Jurkat, Clone E6-1 (cell line): ENCODE results near the gene PARP1.

Source experiments
- DNase-seq: peaks from one replicate; pipeline ENCODE4 v3.0.0-alpha.2; 2011; ENCODE audit warnings: low read depth, low spot score
- H3K4me3 ChIP-seq: 2 replicates; pipeline ENCODE4 v1.5.1; 2011; ENCODE audit warnings: mild to moderate bottlenecking, low read length, control low read depth, moderate library complexity

Gene PARP1

GRCh38 chr1:226388131-226388530 lies 19.8 kb downstream of the PARP1 start:
- H3K4me3 ChIP-seq: no peak overlapping the region
- no peak for DNase-seq

DNA sequence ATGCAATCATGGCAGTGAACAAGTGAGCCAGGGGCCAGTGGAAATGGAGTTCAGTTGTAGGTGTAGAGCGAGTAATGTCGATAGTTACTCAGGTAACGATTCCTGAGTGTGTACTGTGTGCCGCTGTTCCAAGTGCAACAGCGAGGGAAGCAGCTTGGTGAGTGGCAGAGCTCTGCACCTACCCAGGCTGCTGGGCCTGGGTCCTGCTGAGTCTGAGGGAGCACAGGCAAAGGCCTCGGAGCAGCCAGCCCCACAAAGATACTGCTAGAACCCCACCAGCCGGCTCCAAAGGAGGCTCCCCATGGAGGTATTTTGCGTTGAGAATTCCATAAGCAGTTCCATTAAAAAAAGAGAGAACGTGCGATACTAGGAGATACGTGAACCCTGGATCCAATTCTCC lies 23.2 kb downstream of the PARP1 start:
- no peak for DNase-seq
- H3K4me3 ChIP-seq: no peak overlapping the region

- no peak overlapping the region for H3K4me3 ChIP-seq
- no peak for DNase-seq
Observed at GRCh38 chr1:226384040-226384439, 23.9 kb downstream of the PARP1 start.

DNA sequence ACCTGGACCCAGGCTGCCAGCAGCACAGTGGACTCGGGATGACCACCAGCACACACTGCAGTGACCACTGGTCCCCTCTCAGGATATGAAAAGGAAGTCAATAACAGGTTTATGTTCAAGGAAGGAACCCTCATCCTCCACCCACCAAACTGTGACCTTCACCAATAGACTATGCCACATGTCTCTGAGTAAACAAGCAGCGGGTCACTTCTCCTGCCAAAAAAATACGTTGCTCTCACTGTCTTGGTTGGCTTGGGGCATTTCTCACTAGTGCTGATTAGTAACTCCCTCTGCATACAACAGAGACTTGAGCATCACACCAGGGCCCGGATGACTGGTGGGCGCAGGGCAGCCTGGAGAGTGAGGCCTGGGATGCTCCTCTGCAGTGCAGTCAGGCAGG lies 25.9 kb downstream of the PARP1 start:
- no peak overlapping the region for H3K4me3 ChIP-seq
- no peak for DNase-seq

GRCh38 chr1:226381226-226381998 lies 26.5 kb downstream of the PARP1 start:
- no peak overlapping the region for H3K4me3 ChIP-seq
- DNase-seq: no peak

GRCh38 chr1:226378071-226378470 lies 29.8 kb downstream of the PARP1 start:
- no peak overlapping the region for H3K4me3 ChIP-seq
- no peak for DNase-seq

GRCh38 chr1:226376300-226376699 lies 31.6 kb downstream of the PARP1 start:
- no peak overlapping the region for H3K4me3 ChIP-seq
- no peak for DNase-seq

- DNase-seq: no peak
- no peak overlapping the region for H3K4me3 ChIP-seq
Observed at GRCh38 chr1:226373376-226373775, 34.5 kb downstream of the PARP1 start.

DNA sequence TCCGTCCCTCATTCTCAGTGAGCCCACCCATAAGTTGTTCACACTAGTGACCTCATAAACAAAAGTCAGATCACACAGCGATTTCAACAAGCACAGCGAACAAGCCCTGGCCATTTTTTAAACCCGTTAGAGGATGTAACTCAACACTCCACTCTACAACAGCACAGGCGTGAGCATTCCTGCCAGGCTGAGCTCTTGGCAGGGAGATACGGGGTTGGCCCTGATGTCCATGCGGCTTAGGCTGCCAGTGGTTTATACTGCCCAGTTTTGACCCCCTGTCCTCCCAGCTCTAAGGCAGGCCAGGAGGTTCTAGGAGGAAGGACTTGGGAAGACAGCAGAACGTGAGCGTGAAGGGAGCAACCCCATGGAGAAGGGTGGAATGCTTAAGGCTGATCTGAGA lies 35.0 kb downstream of the PARP1 start:
- no peak for DNase-seq
- H3K4me3 ChIP-seq: no peak overlapping the region

DNA sequence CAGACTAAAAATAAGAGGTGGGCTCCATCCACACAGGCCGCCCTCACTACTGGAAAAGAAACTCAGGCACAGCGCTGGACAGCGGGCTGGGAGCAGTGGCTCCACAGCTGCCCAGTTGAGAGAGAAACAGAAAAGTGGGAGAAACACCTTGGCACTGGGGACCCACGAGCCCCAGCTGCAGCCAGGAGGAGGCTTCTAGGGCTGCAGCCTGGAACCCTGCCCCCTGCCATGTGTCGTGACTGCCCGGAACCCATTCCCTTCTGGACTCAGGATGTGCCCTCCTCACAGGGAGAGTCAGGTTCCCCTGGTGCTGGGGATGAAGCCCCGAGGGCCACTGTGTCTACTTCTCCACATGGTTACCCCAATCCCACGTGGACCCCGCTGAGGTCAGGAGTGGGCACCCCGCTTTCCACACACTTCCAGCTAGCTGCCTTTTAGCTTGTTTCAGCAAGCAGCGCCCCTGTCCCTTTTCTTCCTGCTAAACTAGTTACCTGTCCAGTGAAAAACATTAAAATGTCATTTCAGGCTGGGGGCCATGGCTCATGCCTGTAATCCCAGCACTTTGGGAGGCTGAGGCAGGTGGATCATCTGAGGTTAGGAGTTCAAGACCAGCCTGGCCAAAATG lies 35.9 kb downstream of the PARP1 start:
- no peak overlapping the region for H3K4me3 ChIP-seq
- DNase-seq: no peak

GRCh38 chr1:226371027-226371694 lies 36.7 kb downstream of the PARP1 start:
- no peak for DNase-seq
- H3K4me3 ChIP-seq: no peak overlapping the region

DNA sequence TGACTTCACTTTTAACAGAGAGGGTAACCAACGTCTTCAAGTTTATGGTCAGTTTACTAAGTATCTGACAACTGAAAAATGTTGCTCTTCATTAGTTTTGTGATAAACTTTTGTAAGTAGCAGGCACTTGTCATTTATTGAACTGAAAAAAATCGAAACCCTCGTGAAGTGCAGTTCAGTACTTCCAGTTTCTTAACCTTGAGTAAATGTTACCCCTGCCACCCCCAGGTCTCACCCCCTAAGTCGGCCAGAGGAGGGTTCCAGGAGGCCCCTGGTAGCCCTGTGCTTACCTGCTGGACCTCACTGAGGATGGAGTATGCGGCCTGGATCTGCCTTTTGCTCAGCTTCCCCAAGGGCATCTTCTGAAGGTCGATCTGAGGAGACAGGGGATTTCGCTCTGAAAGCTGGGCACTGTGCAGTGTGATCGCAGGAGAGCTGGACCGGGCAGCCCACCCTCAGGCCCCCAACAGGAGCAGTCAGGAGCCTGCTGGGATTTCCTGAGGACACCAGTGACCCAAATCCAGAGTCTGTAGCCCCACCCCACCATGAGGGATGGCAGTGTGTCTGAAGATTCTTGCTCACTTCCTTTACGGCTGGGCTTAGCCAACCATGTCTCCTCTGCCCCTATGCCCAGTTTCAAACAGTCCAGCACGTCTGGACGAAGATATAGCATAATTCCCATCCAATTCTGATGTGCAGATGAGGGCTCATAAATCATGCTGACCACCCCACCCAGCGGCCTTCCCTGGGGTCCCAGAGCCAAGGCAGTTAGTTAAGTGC lies 37.6 kb downstream of the PARP1 start:
- DNase-seq: no peak
- H3K4me3 ChIP-seq: no peak overlapping the region

DNA sequence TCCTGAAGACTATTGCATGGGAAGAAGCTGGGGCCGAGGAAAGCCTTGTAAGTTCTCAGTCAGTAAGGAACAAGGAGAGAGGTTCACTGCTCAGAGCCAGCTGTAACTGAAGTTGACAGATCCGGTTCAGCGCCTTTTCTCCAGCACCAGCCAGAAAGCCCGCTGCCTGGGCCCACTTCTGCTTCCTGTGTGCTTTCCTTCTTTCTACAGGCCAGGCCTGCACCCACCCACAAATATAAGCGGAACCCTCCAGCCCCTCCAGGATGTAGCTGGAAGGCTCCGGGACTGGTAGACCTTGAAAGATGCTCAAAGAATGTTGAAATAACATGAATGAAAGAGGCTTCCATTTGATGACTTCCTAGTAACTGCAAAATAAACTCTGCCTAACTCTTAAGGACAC lies 38.8 kb downstream of the PARP1 start:
- no peak overlapping the region for H3K4me3 ChIP-seq
- no peak for DNase-seq

GRCh38 chr1:226366290-226366689 lies 41.6 kb downstream of the PARP1 start:
- no peak overlapping the region for H3K4me3 ChIP-seq
- no peak for DNase-seq

DNA sequence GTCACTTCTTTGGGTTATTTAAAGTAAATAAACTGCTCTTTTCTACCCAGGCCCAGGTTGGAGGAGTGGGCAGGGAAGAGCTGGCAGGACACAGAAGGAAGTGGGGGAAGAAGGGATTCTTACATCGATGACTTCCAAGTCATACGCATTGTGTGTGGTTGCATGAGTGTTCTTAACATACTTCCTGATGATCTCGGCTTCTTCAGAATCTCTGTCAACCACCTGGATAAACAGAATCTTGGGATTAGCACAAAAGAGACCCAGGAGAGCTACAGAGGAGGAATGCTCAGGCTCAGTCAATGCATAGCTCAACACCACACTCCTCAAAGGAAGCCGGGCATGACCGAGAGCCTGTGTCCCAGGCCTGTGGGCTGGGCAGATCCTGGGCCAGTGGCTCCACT lies 42.1 kb downstream of the PARP1 start:
- DNase-seq: no peak
- no peak overlapping the region for H3K4me3 ChIP-seq

DNA sequence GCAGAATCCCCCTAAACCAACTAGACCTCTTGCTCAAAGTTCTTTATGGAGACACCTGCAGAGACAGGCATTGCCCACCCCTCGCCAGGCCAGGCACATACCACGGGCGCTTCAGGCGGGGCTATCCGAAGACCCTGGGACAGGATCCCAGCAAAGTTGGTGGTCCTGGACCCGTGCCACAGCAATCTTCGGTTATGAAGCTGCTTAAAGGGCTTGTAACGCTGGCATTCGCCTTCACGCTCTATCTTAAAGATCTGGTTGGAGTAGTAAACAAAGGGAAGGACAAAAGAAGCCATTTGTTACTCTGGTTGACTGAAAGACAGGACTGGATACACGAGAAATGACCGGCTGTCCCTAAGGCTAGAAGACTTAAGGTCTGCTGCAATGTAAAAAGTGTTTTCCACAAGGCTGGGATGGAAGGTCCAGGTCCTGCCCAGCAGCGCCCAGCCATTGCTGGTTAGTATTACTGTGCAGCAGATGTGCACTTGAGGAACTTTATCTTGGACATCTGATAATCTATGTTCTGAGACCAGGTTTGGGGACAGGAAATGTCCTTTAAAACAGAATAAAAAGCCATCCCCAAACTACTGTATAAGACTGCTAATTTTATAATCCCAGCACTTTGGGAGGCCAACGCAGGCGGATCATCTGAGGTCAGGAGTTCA lies 42.9 kb downstream of the PARP1 start:
- H3K4me3 ChIP-seq: no peak overlapping the region
- no peak for DNase-seq

DNA sequence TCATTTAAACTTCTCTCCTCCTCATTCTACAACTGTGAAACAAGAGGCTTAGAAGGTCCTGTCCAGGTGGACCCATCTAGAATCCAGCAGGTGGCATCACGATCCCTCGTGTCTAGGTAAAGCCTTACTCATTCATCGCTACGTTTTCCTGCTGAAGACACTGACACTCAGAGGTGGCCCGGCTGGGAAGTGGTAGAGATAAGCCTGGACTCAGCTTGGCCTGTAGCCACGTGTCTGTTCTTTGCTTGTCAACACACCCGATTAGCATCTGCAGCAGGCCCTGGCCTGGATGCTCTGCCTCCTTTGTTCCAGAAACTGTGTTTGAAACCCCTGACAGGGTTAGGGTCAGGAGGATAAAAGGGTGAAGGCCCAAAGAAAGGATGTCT lies 43.4 kb downstream of the PARP1 start:
- no peak for DNase-seq
- H3K4me3 ChIP-seq: no peak overlapping the region

- no peak overlapping the region for H3K4me3 ChIP-seq
- no peak for DNase-seq
Observed at GRCh38 chr1:226363801-226364513, 43.9 kb downstream of the PARP1 start.
